A673 (cell line): ENCODE results near the gene ENAM. TPM values are rescaled to one million over a fixed set of nuclear protein-coding genes. Genes with fewer than 3 reads are reported as not detected.

ENCODE experiments used
- BruUV-seq: library from RNA; stranded (reverse); fragments of 400-500 nt; replicated peaks from 2 replicates; lab custom pipeline; 2021; lab: Mats Ljungman, UMichigan
- CTCF ChIA-PET: fragments of 300-600 bp; sonication (Branson Sonifier 250); formaldehyde crosslinking; loops from one replicate; lab custom pipeline; 2022; ENCODE audit warnings: antibody characterized with exemption; lab: Charles Lee
- POLR2A ChIA-PET: fragments of 300-600 bp; sonication (Branson Sonifier 250); formaldehyde crosslinking; loops from one replicate; lab custom pipeline; 2022; ENCODE audit warnings: antibody characterized with exemption; ENCODE audit not compliant: low non-redundant PET; lab: Charles Lee
- DNase-seq: peaks from one replicate; pipeline ENCODE4 v3.0.0-alpha.2; 2015; ENCODE audit warnings: low spot score
- H3K27ac ChIP-seq: fragments of 200-600 bp; sonication (generic); 2 replicates; pipeline ENCODE4 v1.5.1; 2016; ENCODE audit warnings: mixed run types, low read depth, mild to moderate bottlenecking, mixed read lengths, antibody characterized with exemption, low read length; ENCODE audit not compliant: poor library complexity, severe bottlenecking
- H3K27me3 ChIP-seq: fragments of 200-600 bp; sonication (generic); replicated peaks from 2 replicates; pipeline ENCODE4 v1.6.1; 2017; ENCODE audit warnings: mixed run types, low read depth, mild to moderate bottlenecking, mixed read lengths, antibody characterized with exemption, low read length; ENCODE audit not compliant: insufficient read depth, poor library complexity
- H3K36me3 ChIP-seq: fragments of 200-600 bp; sonication (generic); 2 replicates; pipeline ENCODE4 v1.6.1; 2016; ENCODE audit warnings: mixed run types, mild to moderate bottlenecking, mixed read lengths, antibody characterized with exemption, low read length; ENCODE audit not compliant: insufficient read depth, poor library complexity, severe bottlenecking
- H3K4me1 ChIP-seq: fragments of 200-600 bp; sonication (generic); 2 replicates; pipeline ENCODE4 v1.6.1; 2017; ENCODE audit warnings: mixed run types, mild to moderate bottlenecking, mixed read lengths, antibody characterized with exemption, low read length; ENCODE audit not compliant: insufficient read depth, poor library complexity, severe bottlenecking
- H3K4me3 ChIP-seq: fragments of 200-600 bp; sonication (generic); 2 replicates; pipeline ENCODE4 v1.5.1; 2016; ENCODE audit warnings: low read depth, mixed run types, mild to moderate bottlenecking, mixed read lengths, low read length; ENCODE audit not compliant: poor library complexity, severe bottlenecking
- H3K9me3 ChIP-seq: fragments of 200-600 bp; sonication (generic); 2 replicates; pipeline ENCODE4 v1.6.1; 2016; ENCODE audit warnings: mixed run types, low read depth, mild to moderate bottlenecking, mixed read lengths, antibody characterized with exemption, low read length; ENCODE audit not compliant: poor library complexity, severe bottlenecking
- EZH2 ChIP-seq: fragments of 200-600 bp; sonication (generic); IDR thresholded peaks from 2 replicates; pipeline ENCODE4 v1.6.1; 2017; ENCODE audit warnings: borderline replicate concordance, low read depth, mild to moderate bottlenecking, mixed read lengths, antibody characterized with exemption, low read length; ENCODE audit not compliant: poor library complexity, severe bottlenecking
- intact Hi-C: fragments of 100-400 bp; cut with micrococcal nuclease; formaldehyde crosslinking; loops from one replicate; pipeline ENCODE4 v1.10.0; 2022; ENCODE audit not compliant: unreplicated experiment
- total RNA-seq: library from RNA; stranded (reverse); gene quantifications from 2 replicates; pipeline ENCODE4 v1.2.3, GENCODE V29; 2021
- TF ChIP-seq, protein P1 (sequence below): fragments of 300-800, 200-600 bp; sonication (generic); conservative IDR thresholded peaks from 2 replicates; pipeline ENCODE4 v1.5.1; 2017; ENCODE audit warnings: low read depth, mild to moderate bottlenecking, antibody characterized with exemption, low read length, moderate library complexity, mixed read lengths

The ENAM gene
- total RNA-seq, 1 experiment from 2014 or later = not detected

DNA sequence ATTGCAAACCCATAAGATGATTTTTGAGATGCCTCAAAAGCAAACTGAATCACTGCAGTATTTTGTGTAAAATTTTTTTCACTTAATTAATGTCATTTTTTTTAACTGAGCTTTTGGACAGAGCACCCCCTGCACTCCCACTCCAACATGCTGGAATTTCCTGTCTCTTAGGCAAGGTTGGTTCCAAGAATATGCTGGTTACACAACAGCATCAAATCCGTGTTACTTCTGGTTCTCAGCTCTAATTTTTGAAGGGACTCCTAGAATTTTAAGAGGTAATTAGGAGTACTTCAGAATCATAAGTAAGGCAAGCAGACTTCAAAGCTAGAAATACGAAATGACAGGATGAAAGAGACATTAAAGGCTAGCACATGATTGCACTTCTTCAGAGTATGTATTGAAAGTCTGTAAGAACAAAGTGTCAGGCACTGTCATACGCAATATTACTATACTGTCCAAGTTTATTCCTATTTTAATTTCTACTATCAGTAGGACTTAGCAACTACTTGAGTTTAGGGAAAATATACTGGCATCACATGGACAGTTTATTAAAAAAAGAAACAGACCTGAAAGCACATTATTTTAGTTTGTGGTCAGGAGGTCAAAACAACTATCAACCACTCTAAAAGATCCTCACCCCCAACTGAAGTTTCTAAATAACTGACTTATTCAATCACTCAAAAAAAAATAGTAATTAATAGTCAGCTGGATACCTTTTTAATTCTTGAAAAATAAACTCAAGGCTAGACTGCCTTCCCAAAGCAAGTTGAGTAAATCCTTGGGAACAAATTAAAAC is 39.4 kb downstream of the ENAM start:
- no peak for TF ChIP-seq EZH2
- TF ChIP-seq, protein P1, sequence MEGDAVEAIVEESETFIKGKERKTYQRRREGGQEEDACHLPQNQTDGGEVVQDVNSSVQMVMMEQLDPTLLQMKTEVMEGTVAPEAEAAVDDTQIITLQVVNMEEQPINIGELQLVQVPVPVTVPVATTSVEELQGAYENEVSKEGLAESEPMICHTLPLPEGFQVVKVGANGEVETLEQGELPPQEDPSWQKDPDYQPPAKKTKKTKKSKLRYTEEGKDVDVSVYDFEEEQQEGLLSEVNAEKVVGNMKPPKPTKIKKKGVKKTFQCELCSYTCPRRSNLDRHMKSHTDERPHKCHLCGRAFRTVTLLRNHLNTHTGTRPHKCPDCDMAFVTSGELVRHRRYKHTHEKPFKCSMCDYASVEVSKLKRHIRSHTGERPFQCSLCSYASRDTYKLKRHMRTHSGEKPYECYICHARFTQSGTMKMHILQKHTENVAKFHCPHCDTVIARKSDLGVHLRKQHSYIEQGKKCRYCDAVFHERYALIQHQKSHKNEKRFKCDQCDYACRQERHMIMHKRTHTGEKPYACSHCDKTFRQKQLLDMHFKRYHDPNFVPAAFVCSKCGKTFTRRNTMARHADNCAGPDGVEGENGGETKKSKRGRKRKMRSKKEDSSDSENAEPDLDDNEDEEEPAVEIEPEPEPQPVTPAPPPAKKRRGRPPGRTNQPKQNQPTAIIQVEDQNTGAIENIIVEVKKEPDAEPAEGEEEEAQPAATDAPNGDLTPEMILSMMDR = no peak
- ChIA-PET CTCF (no interaction called here), POLR2A (no interaction called here)
- Histone ChIP-seq H3K4me3 (no peak overlapping the region), H3K4me1 (no peaks in the 10 kb centered on the region), H3K9me3 (no peaks in the 10 kb centered on the region), H3K27me3 (no peaks in the 10 kb centered on the region), H3K36me3 (no peaks in the 10 kb centered on the region), H3K27ac (no peak overlapping the region)
- DNase-seq = no peak
- intact Hi-C loops = no loop called here
- no TSS peak for BruUV-seq

DNA sequence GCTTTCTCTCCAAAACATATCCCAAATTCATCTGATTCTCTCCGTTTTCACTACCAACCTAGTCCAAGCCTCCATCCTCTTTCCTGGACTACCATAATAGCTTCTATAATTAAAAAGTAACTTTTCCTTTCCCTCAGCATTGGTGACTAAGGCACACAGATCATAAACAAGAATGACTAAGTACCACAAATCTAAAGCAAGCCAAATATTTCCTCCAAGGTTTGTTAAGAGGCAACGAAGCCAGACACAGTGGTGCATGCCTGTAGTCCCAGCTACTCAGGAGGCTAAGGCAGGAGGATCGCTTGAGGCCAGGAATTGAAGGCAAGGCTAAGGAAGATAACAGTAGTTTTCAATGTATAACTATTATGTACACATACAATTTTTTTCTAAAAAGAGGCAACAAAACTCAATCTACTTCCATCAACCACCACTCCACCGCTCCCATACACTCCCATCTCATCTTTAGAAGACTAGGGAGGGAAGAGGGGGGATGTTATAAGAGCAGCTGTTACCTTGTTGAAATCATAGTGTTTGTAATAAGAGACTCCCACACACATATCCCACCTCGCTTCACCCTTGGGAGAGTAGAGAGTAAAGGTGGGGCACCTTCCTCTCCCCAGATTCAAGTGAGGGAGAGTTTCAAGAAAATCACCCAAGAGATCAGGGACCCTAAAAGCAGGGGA is 41.9 kb downstream of the ENAM start:
- no peak for DNase-seq
- no TSS peak for BruUV-seq

DNA sequence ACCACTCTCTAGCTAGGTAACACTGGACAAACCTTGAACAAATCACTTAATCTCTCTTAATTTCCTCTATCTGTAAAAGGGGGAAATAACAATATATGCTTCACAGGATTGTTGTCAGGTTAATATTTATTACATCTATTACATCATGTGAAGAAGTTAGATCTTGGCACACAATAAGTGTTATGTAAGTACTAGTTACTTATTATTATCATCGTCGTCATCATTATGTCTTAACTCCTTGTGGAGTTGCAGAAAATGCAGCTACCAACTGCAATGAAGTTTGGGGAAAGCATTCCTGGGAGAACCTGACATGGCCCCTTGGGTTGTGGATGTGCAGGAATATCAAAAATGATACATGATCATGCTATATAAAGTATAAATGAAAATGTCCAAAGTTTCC is 42.5 kb downstream of the ENAM start:
- intact Hi-C loops = no loop called here
- CTCF ChIA-PET = no interaction called here
- BruUV-seq = no TSS peak

More for the DNA sequence above, 41.9 kb downstream of the ENAM start:
- no peak overlapping the region for H3K4me3 ChIP-seq
- ChIA-PET POLR2A (no interaction called here), CTCF (no interaction called here)
- intact Hi-C loops = no loop called here
- no peaks in the 10 kb centered on the region for H3K36me3 ChIP-seq
- H3K27me3 ChIP-seq = no peaks in the 10 kb centered on the region
- no peaks in the 10 kb centered on the region for H3K9me3 ChIP-seq
- TF ChIP-seq, protein P1 = no peak
- H3K27ac ChIP-seq = no peak overlapping the region
- no peaks in the 10 kb centered on the region for H3K4me1 ChIP-seq

More for the DNA sequence above, 42.5 kb downstream of the ENAM start:
- TF ChIP-seq, protein P1 = no peak
- Histone ChIP-seq H3K36me3 (no peaks in the 10 kb centered on the region), H3K9me3 (no peaks in the 10 kb centered on the region), H3K27ac (no peak overlapping the region), H3K27me3 (no peaks in the 10 kb centered on the region), H3K4me1 (no peaks in the 10 kb centered on the region), H3K4me3 (no peak overlapping the region)
- no peak for DNase-seq
- POLR2A ChIA-PET = no interaction called here
